ENCODE measurements around the gene CASTOR1.

- TF ChIP-seq CTCF (IDR thresholded peaks at IDR 0.05; ENCODE audit: insufficient read depth, low read length, poor library complexity, severe bottlenecking), result no peak
- no peak for TF ChIP-seq EZH2phosphoT487 (conservative IDR thresholded peaks at IDR 0.05; ENCODE audit: low read length)
Observed at GRCh38 chr22:30326706-30327362, 37.5 kb upstream of the CASTOR1 start, which contains the start of gene TBC1D10A.

All from SU-DHL-6 (cell line).